Measurements from ENCODE around the gene SNAPC1. TPM values are rescaled to one million over a fixed set of nuclear protein-coding genes. Genes with fewer than 3 reads are reported as not detected.

SNAPC1 gene
- total RNA-seq, 2 experiments from 2014 or later = 4.8 to 5.0 TPM

GRCh38 chr14:61813096-61813606 is 50.9 kb downstream of the SNAPC1 start:
- Mint-ChIP-seq H3K27me3 (peaks cover 74% of the 10 kb centered on the region), H3K9me3 (no peaks in the 10 kb centered on the region), H3K36me3 (ENCODE audit: low read depth) (no peaks in the 10 kb centered on the region), H3K4me1 (ENCODE audit: low read depth) (peaks cover 6% of the 10 kb centered on the region), H3K27ac (no peak overlapping the region), H3K4me3 (peak overlapping the region; percentile 76)
- Histone ChIP-seq H3K9me3 (ENCODE audit: control insufficient read depth in 1 of 2, insufficient read depth in 1 of 2, low read length in 2 of 2) (peaks cover 0 to 4% of the 10 kb centered on the region in 2 experiments), H3K36me3 (ENCODE audit: insufficient read depth, low read length) (no peaks in the 10 kb centered on the region), H3K27ac (ENCODE audit: low read depth in 1 of 2, low read length in 2 of 2) (no peak overlapping the region), H3K4me3 (ENCODE audit: low read length) (no peak overlapping the region), H3K27me3 (ENCODE audit: control insufficient read depth in 1 of 2, insufficient read depth in 2 of 2, low read length in 2 of 2) (peaks cover 36 to 44% of the 10 kb centered on the region in 2 experiments), H3K4me1 (ENCODE audit: insufficient read depth, low read length) (peaks cover 7% of the 10 kb centered on the region)
- ATAC-seq (ENCODE audit: poor library complexity) (no peak), DNase-seq (no peak)
- POLR2A ChIA-PET = no interaction called here
- CTCF ChIA-PET = no interaction called here
- no peak for TF ChIP-seq CTCF (IDR thresholded peaks at IDR 0.05)
- intact Hi-C loops (cut with DNase I, micrococcal nuclease) = no loop called here

- no peak overlapping the region for H3K4me3 Mint-ChIP-seq
- no peaks in the 10 kb centered on the region for H3K9me3 Mint-ChIP-seq
- CTCF ChIA-PET = no interaction called here
- Histone ChIP-seq H3K4me1 (ENCODE audit: insufficient read depth, low read length) (no peaks in the 10 kb centered on the region), H3K27ac (ENCODE audit: low read depth in 1 of 2, low read length in 2 of 2) (no peak overlapping the region), H3K27me3 (ENCODE audit: control insufficient read depth in 1 of 2, insufficient read depth in 2 of 2, low read length in 2 of 2) (no peaks in the 10 kb centered on the region), H3K36me3 (ENCODE audit: insufficient read depth, low read length) (no peaks in the 10 kb centered on the region), H3K9me3 (ENCODE audit: control insufficient read depth in 1 of 2, insufficient read depth in 1 of 2, low read length in 2 of 2) (no peaks in the 10 kb centered on the region), H3K4me3 (ENCODE audit: low read length) (no peak overlapping the region)
- intact Hi-C loops (cut with DNase I, micrococcal nuclease) = no loop called here
- H3K27me3 Mint-ChIP-seq = peaks cover 16% of the 10 kb centered on the region
- no peak for ATAC-seq (ENCODE audit: poor library complexity)
- POLR2A ChIA-PET = no interaction called here
- H3K27ac Mint-ChIP-seq = no peak overlapping the region
- no peak for DNase-seq
- no peaks in the 10 kb centered on the region for H3K36me3 Mint-ChIP-seq (ENCODE audit: low read depth)
- H3K4me1 Mint-ChIP-seq (ENCODE audit: low read depth) = no peaks in the 10 kb centered on the region
- no peak for TF ChIP-seq CTCF (IDR thresholded peaks at IDR 0.05)
These were observed 60.2 kb downstream of the SNAPC1 start for GRCh38 chr14:61822458-61822857.

- intact Hi-C loops (cut with DNase I, micrococcal nuclease) = loop anchor here in 1 of 2 experiments (10.0 kb wide), 1 partner anchor 448 kb away; no protein-coding TSS in a partner anchor
- ChIA-PET POLR2A (no interaction called here), CTCF (no interaction called here)
These were observed 70.6 kb downstream of the SNAPC1 start for GRCh38 chr14:61832783-61833182.

More at GRCh38 chr14:61832783-61833182, 70.6 kb downstream of the SNAPC1 start:
- ATAC-seq (ENCODE audit: poor library complexity) (no peak), DNase-seq (no peak)
- no peak for TF ChIP-seq CTCF (IDR thresholded peaks at IDR 0.05)
- Histone ChIP-seq H3K4me1 (ENCODE audit: insufficient read depth, low read length) (no peaks in the 10 kb centered on the region), H3K27ac (ENCODE audit: low read depth in 1 of 2, low read length in 2 of 2) (no peak overlapping the region), H3K36me3 (ENCODE audit: insufficient read depth, low read length) (no peaks in the 10 kb centered on the region), H3K9me3 (ENCODE audit: control insufficient read depth in 1 of 2, insufficient read depth in 1 of 2, low read length in 2 of 2) (no peaks in the 10 kb centered on the region), H3K27me3 (ENCODE audit: control insufficient read depth in 1 of 2, insufficient read depth in 2 of 2, low read length in 2 of 2) (no peaks in the 10 kb centered on the region), H3K4me3 (ENCODE audit: low read length) (no peak overlapping the region)
- Mint-ChIP-seq H3K36me3 (ENCODE audit: low read depth) (no peaks in the 10 kb centered on the region), H3K4me1 (ENCODE audit: low read depth) (no peaks in the 10 kb centered on the region), H3K27ac (no peak overlapping the region), H3K4me3 (no peak overlapping the region), H3K9me3 (no peaks in the 10 kb centered on the region), H3K27me3 (peaks cover 4% of the 10 kb centered on the region)

All from CD4-positive, alpha-beta T cell (primary cell).